HuH-7.5 (cell line): ENCODE measurements around the gene FOCAD.

Source experiments
- DNase-seq: peaks from one replicate; pipeline ENCODE4 v3.0.0; 2011; ENCODE audit warnings: low spot score

FOCAD gene

GRCh38 chr9:20729523-20729922 lies 45.5 kb downstream of the FOCAD start:
- DNase-seq: no peak

DNA sequence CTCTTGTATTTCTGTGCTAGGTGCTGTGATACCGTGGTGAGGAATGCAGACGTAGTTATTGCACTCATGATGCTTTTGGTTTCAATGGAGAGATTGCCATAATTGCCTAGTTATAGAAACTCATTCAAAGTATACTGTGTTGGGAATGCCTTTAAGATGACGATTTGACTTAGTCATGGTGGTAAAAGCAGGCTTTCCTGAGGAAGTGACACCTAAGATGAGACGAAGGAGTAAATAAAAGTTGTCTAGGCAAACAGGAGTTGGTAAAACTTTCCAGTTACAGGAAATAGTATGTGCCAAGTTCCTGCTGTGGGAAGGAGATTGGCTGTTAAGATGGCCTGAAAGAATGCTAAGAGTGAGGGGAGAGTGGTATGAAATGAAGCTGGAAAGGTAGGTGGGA lies 48.1 kb downstream of the FOCAD start:
- no peak for DNase-seq

- DNase-seq: no peak
These were observed 50.2 kb downstream of the FOCAD start for GRCh38 chr9:20734275-20734674.

DNA sequence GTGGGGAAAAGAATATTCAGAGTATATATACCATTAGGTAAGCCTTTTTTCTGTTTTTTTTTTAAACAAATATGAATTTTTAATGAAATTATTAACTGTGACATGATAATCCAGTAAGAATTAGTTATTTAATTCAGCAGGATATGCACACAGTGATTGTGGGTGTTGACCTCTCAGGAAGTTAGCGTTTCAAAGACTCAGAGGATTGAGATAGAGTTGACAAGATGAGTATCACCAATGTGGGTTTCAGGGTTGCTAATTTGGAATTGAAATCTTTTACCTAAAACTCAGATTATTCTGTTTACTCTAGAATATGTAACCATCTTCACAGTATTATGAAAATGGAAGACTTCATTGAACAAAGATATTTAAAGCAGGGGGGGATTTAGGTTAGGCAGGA lies 56.2 kb downstream of the FOCAD start:
- DNase-seq: no peak

DNA sequence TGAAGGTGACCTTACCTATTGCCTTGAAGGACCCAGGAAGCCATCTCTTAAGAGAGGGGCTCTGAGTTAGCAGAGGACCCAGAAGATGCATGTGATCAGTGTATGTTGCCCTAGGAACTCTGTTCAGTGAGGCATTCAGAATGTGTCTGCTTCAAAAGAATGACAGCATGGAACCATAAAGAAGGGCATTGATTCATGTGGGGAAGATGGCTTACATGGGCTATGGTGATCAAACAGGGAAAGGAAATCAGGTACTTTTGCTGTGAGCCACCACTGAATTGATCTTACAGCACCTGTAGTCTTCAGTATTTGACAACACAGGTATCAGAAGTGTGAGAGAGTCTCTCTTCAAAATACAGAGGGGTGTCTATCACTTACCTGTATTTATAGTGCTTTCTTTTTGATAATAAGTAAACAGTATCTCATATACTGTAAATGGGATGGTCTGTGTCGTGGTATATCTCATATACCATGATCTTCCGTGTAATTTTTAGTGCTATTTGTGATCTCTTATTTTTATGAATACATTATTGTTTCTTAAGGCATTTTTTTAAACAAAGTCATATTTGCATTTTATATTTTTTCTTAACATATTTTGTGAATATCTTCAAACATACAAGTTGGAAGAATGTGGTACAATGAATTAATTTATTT lies 57.0 kb downstream of the FOCAD start:
- no peak for DNase-seq

GRCh38 chr9:20742833-20743232 lies 58.8 kb downstream of the FOCAD start:
- DNase-seq: no peak

- no peak for DNase-seq
These were observed 60.1 kb downstream of the FOCAD start for GRCh38 chr9:20744036-20744630.

- DNase-seq: no peak
These were observed 62.9 kb downstream of the FOCAD start for GRCh38 chr9:20746967-20747366.

GRCh38 chr9:20749496-20750198 lies 65.6 kb downstream of the FOCAD start:
- no peak for DNase-seq

DNA sequence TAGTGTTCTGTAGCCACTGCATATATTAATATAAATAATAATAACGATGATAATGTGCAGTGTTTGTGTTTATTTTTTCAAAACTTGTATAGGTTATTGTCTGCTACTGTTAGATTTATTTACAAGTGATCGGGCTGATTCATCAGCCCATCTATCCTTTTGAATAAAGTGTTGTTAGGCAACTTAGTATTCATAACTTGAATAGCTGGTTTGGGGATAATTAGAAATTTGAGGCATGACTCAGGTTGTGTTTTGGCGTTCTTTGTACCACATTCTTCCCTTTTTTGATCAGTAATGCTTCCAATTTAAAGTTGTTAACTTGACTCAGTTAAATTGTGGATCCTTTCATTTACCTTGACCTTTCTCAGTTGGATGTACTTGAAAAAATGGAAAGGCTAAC lies 69.7 kb downstream of the FOCAD start:
- DNase-seq: no peak

- no peak for DNase-seq
These were observed 70.5 kb downstream of the FOCAD start for GRCh38 chr9:20754556-20754955.

- no peak for DNase-seq
These were observed 76.3 kb downstream of the FOCAD start for GRCh38 chr9:20760246-20760891.

- DNase-seq: no peak
These were observed 86.9 kb downstream of the FOCAD start for GRCh38 chr9:20770947-20771346.

DNA sequence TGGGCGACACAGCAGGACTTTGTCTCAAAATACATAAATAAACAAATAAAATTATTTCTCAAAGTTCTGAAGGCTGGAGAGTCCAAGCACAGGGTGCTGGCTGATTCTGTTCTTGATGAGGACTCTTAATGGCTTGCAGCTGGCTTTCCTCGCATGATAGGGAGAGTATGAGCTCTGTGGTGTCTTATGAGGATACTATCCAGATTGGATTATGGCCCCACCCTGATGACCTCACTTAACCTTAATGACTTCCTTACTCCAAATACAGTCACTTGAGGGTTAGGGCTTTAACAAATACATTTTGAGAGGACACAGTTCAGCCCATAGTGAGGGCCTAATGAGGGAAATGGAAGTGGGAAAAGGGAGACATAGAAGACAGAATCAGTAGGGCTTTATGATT lies 87.7 kb downstream of the FOCAD start:
- no peak for DNase-seq

- DNase-seq: no peak
These were observed 91.6 kb downstream of the FOCAD start for GRCh38 chr9:20775683-20776082.

- DNase-seq: peak; percentile 28
These were observed 97.0 kb downstream of the FOCAD start for GRCh38 chr9:20781092-20781491.

GRCh38 chr9:20782289-20782688 lies 98.2 kb downstream of the FOCAD start:
- no peak for DNase-seq

DNA sequence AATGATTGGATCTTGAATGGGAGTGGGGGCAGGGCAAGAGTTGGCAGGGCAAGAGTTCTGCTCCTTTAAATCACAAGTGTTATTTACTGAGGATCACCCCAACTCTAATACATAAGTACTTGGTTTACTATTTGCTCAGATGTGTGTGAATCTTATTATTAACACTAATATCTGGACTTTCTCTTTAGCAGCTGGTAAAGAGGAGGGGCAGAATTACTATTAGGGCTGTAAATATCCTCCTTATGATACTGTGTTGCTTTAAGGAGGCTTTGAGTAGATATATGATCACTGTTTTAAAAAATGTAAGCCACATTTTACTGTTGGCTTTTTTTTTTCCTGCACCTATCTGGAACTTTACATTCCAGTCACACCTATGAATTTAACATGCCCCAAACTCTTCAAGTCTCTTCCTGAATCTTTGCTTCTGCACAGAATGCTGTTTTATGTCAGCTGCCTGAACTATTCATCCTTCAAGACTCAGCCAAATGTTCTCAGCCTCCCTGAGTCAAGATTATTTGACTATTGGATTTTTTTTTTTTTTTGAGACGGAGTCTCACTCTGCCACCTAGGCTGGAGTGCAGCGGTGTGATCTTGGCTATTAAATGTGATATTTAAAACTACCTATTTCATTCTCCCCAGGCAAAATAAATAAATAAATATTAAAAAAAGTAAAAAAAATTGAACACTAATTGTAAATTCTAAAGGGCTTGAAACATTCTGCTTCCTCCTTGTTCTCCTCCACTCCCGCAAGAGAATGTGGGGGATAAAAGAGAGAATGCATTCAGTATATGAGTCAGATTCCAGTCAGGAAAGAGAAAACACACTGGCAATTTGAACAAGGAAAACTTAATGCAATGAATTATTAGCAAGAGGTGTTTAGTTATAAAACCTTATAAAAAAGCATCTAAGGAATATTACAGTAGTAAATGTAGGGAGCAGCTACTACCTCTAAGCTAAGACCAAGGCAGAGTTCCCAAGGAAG lies 99.3 kb downstream of the FOCAD start:
- no peak for DNase-seq

- no peak for DNase-seq
These were observed 100.1 kb downstream of the FOCAD start for GRCh38 chr9:20784196-20784595.

DNA sequence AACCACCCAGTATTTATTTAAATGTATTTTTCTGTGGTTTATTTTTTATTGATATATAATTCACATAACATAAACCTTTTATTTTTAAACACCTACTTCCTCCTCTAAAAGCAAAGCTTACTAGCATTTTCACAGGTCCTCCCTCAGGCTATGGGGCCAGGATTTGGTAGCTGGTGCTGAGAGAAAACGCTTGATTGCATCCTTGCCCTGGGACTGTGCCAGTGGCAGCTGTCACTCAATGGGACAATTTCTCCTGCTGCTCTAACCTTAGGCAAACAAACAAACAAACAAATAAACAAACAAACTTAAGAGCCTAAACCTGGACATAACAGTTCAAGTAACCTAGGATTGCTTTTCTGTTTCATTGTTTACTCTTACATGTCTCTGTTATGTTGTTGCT lies 102.7 kb downstream of the FOCAD start:
- DNase-seq: no peak

- DNase-seq: no peak
These were observed 104.7 kb downstream of the FOCAD start for GRCh38 chr9:20788526-20789451.
